HCT116 (cell line): Measurements from ENCODE around the gene STARD3. TPM values are rescaled to one million over a fixed set of nuclear protein-coding genes. Genes with fewer than 3 reads are reported as not detected.

Source experiments
- ATAC-seq: fragments of 200-7000 bp; cut with Tn5 transposase; 2 replicates; pipeline ENCODE4 v1.9.1; 2020; ENCODE audit warnings: mild to moderate bottlenecking, moderate library complexity
- BruUV-seq: library from RNA; stranded (reverse); fragments of 400-500 nt; replicated peaks from 2 replicates; lab custom pipeline; 2021; lab: Mats Ljungman, UMichigan
- CTCF ChIA-PET: fragments of 300-600 bp; sonication (Branson Sonifier 250); formaldehyde crosslinking; loops from one replicate; lab custom pipeline; 2021; ENCODE audit warnings: antibody characterized with exemption; lab: Charles Lee
- POLR2A ChIA-PET: fragments of 300-600, 350-600 bp; sonication (Branson Sonifier 250); formaldehyde crosslinking; loops from one replicate; lab custom pipeline; 2021; ENCODE audit warnings: antibody characterized with exemption; lab: Charles Lee
- RAD21 ChIA-PET, 2 experiments: fragments of 300-600 bp; sonication (Branson Sonifier 250); formaldehyde crosslinking; loops; one replicate each; lab custom pipeline; 2023; ENCODE audit warnings: low total read pairs in 2 of 2; ENCODE audit not compliant: uncharacterized antibody in 2 of 2, unreplicated experiment in 2 of 2, low non-redundant PET in 1 of 2; lab: Charles Lee
- DNase-seq: peaks from one replicate; pipeline ENCODE4 v3.0.0-alpha.2; 2010; ENCODE audit warnings: low read depth, low spot score
- H2AFZ ChIP-seq: fragments of 200-600 bp; shearing (Covaris generic), sonication (generic); 2 replicates; pipeline ENCODE4 v1.6.1; 2017; ENCODE audit warnings: low read depth, mixed run types, mixed read lengths, antibody characterized with exemption, low read length; ENCODE audit not compliant: poor library complexity, severe bottlenecking
- H3K27ac ChIP-seq: 2 replicates; pipeline ENCODE4 v1.5.1; 2012; ENCODE audit warnings: low read depth, low read length
- H3K27me3 ChIP-seq: fragments of 200-600 bp; sonication (generic); 2 replicates; pipeline ENCODE4 v1.6.1; 2016; ENCODE audit warnings: mixed run types, low read length, mixed read lengths; ENCODE audit not compliant: insufficient read depth
- H3K36me3 ChIP-seq, 2 experiments: fragments of 200-500 bp in 1 of 2; fragments of 200-600 bp in 1 of 2; sonication (Bioruptor generic) in 1 of 2; sonication (generic) in 1 of 2; 2 replicates each; pipeline versions ENCODE4 v1.5.1 to v1.6.1; 2014 to 2016; ENCODE audit warnings: low read length in 2 of 2, inconsistent platforms in 1 of 2, mixed read lengths in 1 of 2, mixed run types in 1 of 2; ENCODE audit not compliant: insufficient read depth in 2 of 2, control insufficient read depth in 1 of 2
- H3K4me1 ChIP-seq, 2 experiments: fragments of 200-600 bp in 1 of 2; sonication (generic) in 1 of 2; 2 replicates each; pipeline versions ENCODE4 v1.5.1 to v1.6.1; 2012 to 2017; ENCODE audit warnings: low read length in 2 of 2, inconsistent platforms in 1 of 2, mild to moderate bottlenecking in 1 of 2, mixed read lengths in 1 of 2, mixed run types in 1 of 2, moderate library complexity in 1 of 2; ENCODE audit not compliant: insufficient read depth in 2 of 2, control insufficient read depth in 1 of 2
- H3K4me2 ChIP-seq: fragments of 200-600 bp; sonication (generic); 2 replicates; pipeline ENCODE4 v1.6.1; 2017; ENCODE audit warnings: mixed run types, low read length, mixed read lengths
- H3K4me3 ChIP-seq, 2 experiments: fragments of 200-600 bp in 1 of 2; sonication (generic) in 1 of 2; replicated peaks in 1 of 2; 2 replicates each; pipeline ENCODE4 v1.5.1; 2011 to 2016; ENCODE audit warnings: low read length in 2 of 2, control low read depth in 1 of 2, low read depth in 1 of 2, mild to moderate bottlenecking in 1 of 2, mixed read lengths in 1 of 2, mixed run types in 1 of 2
- H3K79me2 ChIP-seq: fragments of 200-600 bp; sonication (generic); 2 replicates; pipeline ENCODE4 v1.6.1; 2017; ENCODE audit warnings: mild to moderate bottlenecking, mixed run types, low read length, moderate library complexity, mixed read lengths; ENCODE audit not compliant: insufficient read depth
- H3K9ac ChIP-seq: fragments of 200-600 bp; sonication (generic); 2 replicates; pipeline ENCODE4 v1.6.1; 2016; ENCODE audit warnings: low read length, mixed read lengths
- H3K9me2 ChIP-seq: fragments of 200-600 bp; sonication (generic), shearing (Covaris generic); 2 replicates; pipeline ENCODE4 v1.6.1; 2017; ENCODE audit warnings: mixed run types, mild to moderate bottlenecking, moderate library complexity; ENCODE audit not compliant: insufficient read depth
- H3K9me3 ChIP-seq, 2 experiments: fragments of 200-500 bp in 1 of 2; fragments of 200-600 bp in 1 of 2; sonication (Bioruptor generic) in 1 of 2; sonication (generic) in 1 of 2; 2 replicates each; pipeline ENCODE4 v1.6.1; 2014 to 2017; ENCODE audit warnings: low read length in 2 of 2, mixed read lengths in 2 of 2, inconsistent platforms in 1 of 2, low read depth in 1 of 2, mild to moderate bottlenecking in 1 of 2, mixed run types in 1 of 2, moderate library complexity in 1 of 2; ENCODE audit not compliant: control insufficient read depth in 1 of 2, insufficient read depth in 1 of 2
- H4K20me1 ChIP-seq: fragments of 200-600 bp; sonication (generic), shearing (Covaris generic); 2 replicates; pipeline ENCODE4 v1.6.1; 2017; ENCODE audit warnings: mixed run types, mild to moderate bottlenecking, moderate library complexity; ENCODE audit not compliant: insufficient read depth
- EGR1 ChIP-seq: IDR thresholded peaks from 2 replicates; pipeline ENCODE4 v1.6.1; 2012; ENCODE audit warnings: low read depth
- POLR2A ChIP-seq: IDR thresholded peaks from 2 replicates; pipeline ENCODE4 v1.7.0; 2011; ENCODE audit warnings: borderline replicate concordance; ENCODE audit not compliant: insufficient read depth, insufficient read length; ENCODE audit errors: extremely low read depth
- POLR2AphosphoS5 ChIP-seq: IDR thresholded peaks from 2 replicates; pipeline ENCODE4 v1.6.1; 2011; ENCODE audit warnings: mild to moderate bottlenecking, low read depth, low read length, moderate library complexity
- SP1 ChIP-seq: IDR thresholded peaks from 2 replicates; pipeline ENCODE4 v1.6.1; 2012; ENCODE audit warnings: low read depth
- TCF7L2 ChIP-seq: IDR thresholded peaks from 2 replicates; pipeline ENCODE4 v1.7.0; 2011; ENCODE audit warnings: borderline replicate concordance, inconsistent platforms; ENCODE audit not compliant: insufficient read depth, insufficient read length; ENCODE audit errors: extremely low read depth
- YY1 ChIP-seq: IDR thresholded peaks from 2 replicates; pipeline ENCODE4 v1.6.1; 2011; ENCODE audit warnings: low read length, low read depth, moderate library complexity, mild to moderate bottlenecking; ENCODE audit not compliant: insufficient replicate concordance; ENCODE audit errors: extremely low read depth
- ZFX ChIP-seq: fragments of 450-650 bp; IDR thresholded peaks from 2 replicates; pipeline ENCODE4 v1.6.1; 2017
- intact Hi-C: fragments of 100-400 bp; cut with micrococcal nuclease; formaldehyde crosslinking; loops from 2 replicates; pipeline ENCODE4 v1.10.0; 2022
- total RNA-seq: library from RNA; stranded (reverse); gene quantifications from one replicate; pipeline ENCODE4 v1.2.1, GENCODE V29; 2021; ENCODE audit not compliant: unreplicated experiment

STARD3 gene
- total RNA-seq, 1 experiment from 2014 or later, result 73.9 TPM

GRCh38 chr17:39631403-39631802 lies 5.5 kb upstream of the STARD3 start:
- intact Hi-C loops, result no loop called here
- no peak overlapping the region for H2AFZ ChIP-seq

GRCh38 chr17:39632153-39632941 lies 4.6 kb upstream of the STARD3 start:
- CTCF ChIA-PET, result interaction anchor here (0.7 to 8.3 kb wide), 7 partner anchors 10 to 85 kb away, joined by 3 to 157 read pairs (median 8); no protein-coding TSS in a partner anchor
- H3K27ac ChIP-seq, result peak overlapping the region; percentile 76
- H3K79me2 ChIP-seq, result peaks cover 2% of the 10 kb centered on the region; the same call in 1 of the 2 replicates
- peak overlapping the region; percentile 4 to 40; a peak in 1 of 4 replicates for H3K4me3 ChIP-seq
- TF ChIP-seq ZFX (no peak), SP1 (peak; percentile 75), TCF7L2 (peak; percentile 97), EGR1 (no peak), POLR2A (no peak), POLR2AphosphoS5 (peak; percentile 53), YY1 (no peak)
- DNase-seq (peak; percentile 80), ATAC-seq (peak; percentile 75)
- POLR2A ChIA-PET, result interaction anchor here (0.7 to 1.0 kb wide), 3 partner anchors 11 to 56 kb away, joined by 3 to 4 read pairs (median 3); no protein-coding TSS in a partner anchor
- no TSS peak for BruUV-seq
- H3K4me1 ChIP-seq, result peaks cover 58 to 71% of the 10 kb centered on the region in 2 experiments
- no peak overlapping the region for H2AFZ ChIP-seq
- RAD21 ChIA-PET, result interaction anchor here (0.6 to 2.2 kb wide), 6 partner anchors 9 to 763 kb away, joined by 3 to 12 read pairs (median 6); partner anchors contain the start of gene TCAP (in 1 of the 2)
- peak overlapping the region; percentile 35; the same call in 1 of the 2 replicates for H3K9ac ChIP-seq
- peak overlapping the region; percentile 67 for H3K4me2 ChIP-seq
- H3K9me3 ChIP-seq, result no peaks in the 10 kb centered on the region
- intact Hi-C loops, result no loop called here
- H3K9me2 ChIP-seq, result no peaks in the 10 kb centered on the region
- no peaks in the 10 kb centered on the region for H3K27me3 ChIP-seq
- no peaks in the 10 kb centered on the region for H4K20me1 ChIP-seq
- no peaks in the 10 kb centered on the region for H3K36me3 ChIP-seq

More at GRCh38 chr17:39631403-39631802, 5.5 kb upstream of the STARD3 start:
- RAD21 ChIA-PET, result interaction anchor here in 1 of 2 experiments (1.2 kb wide), 1 partner anchor 10 kb away, joined by 4 read pairs; no protein-coding TSS in a partner anchor
- no peaks in the 10 kb centered on the region for H4K20me1 ChIP-seq
- H3K27ac ChIP-seq, result peak overlapping the region; percentile 76; the same call in 1 of the 2 replicates
- H3K27me3 ChIP-seq, result no peaks in the 10 kb centered on the region
- CTCF ChIA-PET, result interaction anchor here (1.0 to 8.3 kb wide), 4 partner anchors 9 to 83 kb away, joined by 3 to 157 read pairs (median 8); no protein-coding TSS in a partner anchor
- POLR2A ChIA-PET, result interaction anchor here (0.7 to 1.2 kb wide), 4 partner anchors 9 to 108 kb away, joined by 3 to 9 read pairs (median 4); no protein-coding TSS in a partner anchor
- H3K79me2 ChIP-seq, result no peaks in the 10 kb centered on the region
- H3K9me3 ChIP-seq, result no peaks in the 10 kb centered on the region
- H3K9me2 ChIP-seq, result no peaks in the 10 kb centered on the region
- no peak for DNase-seq
- peak overlapping the region; percentile 67 for H3K4me2 ChIP-seq
- ATAC-seq, result no peak
- no peak overlapping the region for H3K4me3 ChIP-seq
- peak; percentile 30; the same call in 1 of the 2 replicates for TF ChIP-seq SP1
- peak; percentile 55 for TF ChIP-seq TCF7L2
- no peak for TF ChIP-seq POLR2AphosphoS5
- H3K36me3 ChIP-seq, result no peaks in the 10 kb centered on the region
- no TSS peak for BruUV-seq
- peak overlapping the region; percentile 35 for H3K9ac ChIP-seq
- H3K4me1 ChIP-seq, result peaks cover 55 to 67% of the 10 kb centered on the region in 2 experiments
